Smooth muscle cell (in vitro differentiated cells): ENCODE data around the gene SRGAP1. TPM values are rescaled to one million over a fixed set of nuclear protein-coding genes. Genes with fewer than 3 reads are reported as not detected.

Source experiments
- DNase-seq: peaks from one replicate; lab custom pipeline; 2025; ENCODE audit not compliant: unreplicated experiment; lab: John Stamatoyannopoulos, UW
- H2AFZ ChIP-seq: fragments of 200-600 bp; sonication (generic); 2 replicates; pipeline ENCODE4 v1.6.0; 2016; ENCODE audit warnings: antibody characterized with exemption, low read depth, mild to moderate bottlenecking
- H3F3A ChIP-seq: fragments of 200-600 bp; sonication (generic); 2 replicates; pipeline ENCODE4 v1.6.0; 2017; ENCODE audit warnings: antibody characterized with exemption, low read depth
- H3K27ac ChIP-seq: fragments of 200-600 bp; sonication (generic); 2 replicates; pipeline ENCODE4 v1.5.1; 2016; ENCODE audit warnings: low read depth, mild to moderate bottlenecking
- H3K27me3 ChIP-seq: fragments of 200-600 bp; sonication (generic); 2 replicates; pipeline ENCODE4 v1.6.1; 2016; ENCODE audit warnings: low read depth, mild to moderate bottlenecking
- H3K36me3 ChIP-seq: fragments of 200-600 bp; sonication (generic); 2 replicates; pipeline ENCODE4 v1.5.1; 2016; ENCODE audit warnings: low read depth
- H3K4me1 ChIP-seq: fragments of 200-600 bp; sonication (generic); 2 replicates; pipeline ENCODE4 v1.5.1; 2016; ENCODE audit warnings: low read depth
- H3K4me2 ChIP-seq: fragments of 200-600 bp; sonication (generic); 2 replicates; pipeline ENCODE4 v1.6.0; 2016; ENCODE audit warnings: mild to moderate bottlenecking
- H3K4me3 ChIP-seq: fragments of 200-600 bp; sonication (generic); 2 replicates; pipeline ENCODE4 v1.5.1; 2016; ENCODE audit warnings: mild to moderate bottlenecking
- H3K79me2 ChIP-seq: fragments of 200-600 bp; sonication (generic); 2 replicates; pipeline ENCODE4 v1.6.0; 2016; ENCODE audit warnings: low read depth, mild to moderate bottlenecking
- H3K9ac ChIP-seq: fragments of 200-600 bp; sonication (generic); 2 replicates; pipeline ENCODE4 v1.6.0; 2016; ENCODE audit warnings: low read depth
- H3K9me3 ChIP-seq: fragments of 200-600 bp; sonication (generic); replicated peaks from 2 replicates; pipeline ENCODE4 v1.5.1; 2016; ENCODE audit warnings: low read depth
- H4K20me1 ChIP-seq: fragments of 200-600 bp; sonication (generic); 2 replicates; pipeline ENCODE4 v1.6.0; 2016; ENCODE audit warnings: low read depth
- WGBS: methylation state at CpG from one replicate; pipeline ENCODE4 v1.1.7; 2016; ENCODE audit warnings: low lambda C conversion rate; 5-methylcytosine and 5-hydroxymethylcytosine counted together
- polyA plus RNA-seq: library from polyadenylated mRNA; unstranded; fragments of >200 nt; fragmentation: Nextera tagmentation; extraction: Ambion mirVana; gene quantifications from 2 replicates; pipeline ENCODE4 v1.2.1, GENCODE V29; 2016
- total RNA-seq: library from RNA; depleted of rRNA; stranded (reverse); fragments of >200 nt; gene quantifications from 2 replicates; pipeline ENCODE4 v1.2.3, GENCODE V29; 2014
- TF ChIP-seq, protein P1 (sequence below): fragments of 200-600 bp; sonication (generic); IDR thresholded peaks from 2 replicates; pipeline ENCODE4 v1.5.1; 2017; ENCODE audit warnings: borderline replicate concordance, mild to moderate bottlenecking, antibody characterized with exemption; ENCODE audit not compliant: insufficient read depth, poor library complexity, severe bottlenecking

Gene SRGAP1
- total and polyA plus RNA-seq, 2 experiments from 2014 or later: 4.0 to 5.9 TPM

DNA sequence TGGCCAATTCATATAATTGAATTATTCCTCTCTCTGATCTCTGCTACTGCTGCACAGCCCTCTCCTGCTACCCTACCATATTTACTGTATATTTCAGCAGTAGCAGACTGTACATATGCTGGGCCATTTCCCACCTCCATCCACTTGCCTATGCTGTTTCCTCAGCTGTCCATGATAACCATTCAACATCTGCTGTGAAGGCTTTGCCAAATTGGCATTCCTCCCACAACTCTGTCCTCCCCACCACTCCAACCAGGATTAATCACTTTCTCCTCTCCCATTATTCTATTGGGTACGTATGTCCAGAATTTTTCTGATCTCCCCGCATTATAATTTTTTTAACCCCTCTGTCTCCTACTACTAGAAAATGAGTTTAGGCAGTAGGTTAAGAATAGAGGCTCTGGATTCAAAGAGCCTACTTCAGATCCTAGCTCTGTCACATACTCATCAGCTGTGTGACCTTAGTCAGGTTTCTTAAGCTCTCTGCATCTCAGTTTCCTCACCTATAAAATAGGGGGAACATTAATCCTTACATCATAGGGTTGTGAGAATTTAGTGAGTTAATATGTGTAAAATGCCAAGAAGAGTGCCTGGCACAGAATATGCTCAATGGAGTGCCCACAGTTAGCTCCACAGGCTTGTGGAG, 254.3 kb downstream of the SRGAP1 start:
- TF ChIP-seq, protein P1, sequence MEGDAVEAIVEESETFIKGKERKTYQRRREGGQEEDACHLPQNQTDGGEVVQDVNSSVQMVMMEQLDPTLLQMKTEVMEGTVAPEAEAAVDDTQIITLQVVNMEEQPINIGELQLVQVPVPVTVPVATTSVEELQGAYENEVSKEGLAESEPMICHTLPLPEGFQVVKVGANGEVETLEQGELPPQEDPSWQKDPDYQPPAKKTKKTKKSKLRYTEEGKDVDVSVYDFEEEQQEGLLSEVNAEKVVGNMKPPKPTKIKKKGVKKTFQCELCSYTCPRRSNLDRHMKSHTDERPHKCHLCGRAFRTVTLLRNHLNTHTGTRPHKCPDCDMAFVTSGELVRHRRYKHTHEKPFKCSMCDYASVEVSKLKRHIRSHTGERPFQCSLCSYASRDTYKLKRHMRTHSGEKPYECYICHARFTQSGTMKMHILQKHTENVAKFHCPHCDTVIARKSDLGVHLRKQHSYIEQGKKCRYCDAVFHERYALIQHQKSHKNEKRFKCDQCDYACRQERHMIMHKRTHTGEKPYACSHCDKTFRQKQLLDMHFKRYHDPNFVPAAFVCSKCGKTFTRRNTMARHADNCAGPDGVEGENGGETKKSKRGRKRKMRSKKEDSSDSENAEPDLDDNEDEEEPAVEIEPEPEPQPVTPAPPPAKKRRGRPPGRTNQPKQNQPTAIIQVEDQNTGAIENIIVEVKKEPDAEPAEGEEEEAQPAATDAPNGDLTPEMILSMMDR: no peak
- no peaks in the 10 kb centered on the region for H3K36me3 ChIP-seq
- no peak overlapping the region for H2AFZ ChIP-seq
- no peak overlapping the region for H3K27ac ChIP-seq
- 100% methylated on average over 2 of the region's 2 CpGs for whole genome bisulfite sequencing
- DNase-seq: no peak
- no peak overlapping the region for H3K9ac ChIP-seq
- H3K9me3 ChIP-seq: no peaks in the 10 kb centered on the region
- no peaks in the 10 kb centered on the region for H3K4me1 ChIP-seq
- no peaks in the 10 kb centered on the region for H3F3A ChIP-seq
- no peak overlapping the region for H3K4me2 ChIP-seq
- no peak overlapping the region for H3K4me3 ChIP-seq
- H3K27me3 ChIP-seq: no peaks in the 10 kb centered on the region
- no peaks in the 10 kb centered on the region for H4K20me1 ChIP-seq
- no peaks in the 10 kb centered on the region for H3K79me2 ChIP-seq

DNA sequence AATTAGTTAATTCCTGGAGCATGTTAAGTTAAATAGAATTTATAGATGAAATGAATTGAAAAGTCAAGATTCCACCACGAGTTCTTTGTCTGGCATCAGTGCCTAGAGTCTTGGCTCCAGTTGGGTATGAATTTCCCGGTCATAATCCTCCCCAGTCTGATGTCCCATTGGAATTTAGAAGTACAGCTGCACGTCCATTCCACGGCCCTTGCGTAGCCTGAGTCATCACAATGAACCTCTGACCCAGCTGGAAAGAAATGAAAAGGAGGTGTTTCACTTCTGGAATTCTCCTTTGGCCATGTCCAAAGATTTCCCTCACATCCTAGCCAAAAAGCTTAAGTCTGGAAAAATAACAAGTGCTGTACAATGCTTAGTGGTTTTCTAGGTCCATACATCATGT, 254.9 kb downstream of the SRGAP1 start:
- no peaks in the 10 kb centered on the region for H3K79me2 ChIP-seq
- TF ChIP-seq, protein P1: no peak
- H3K4me3 ChIP-seq: no peak overlapping the region
- H3K4me2 ChIP-seq: no peak overlapping the region
- WGBS: 71% methylated on average over 5 of the region's 5 CpGs
- DNase-seq: no peak
- H3K4me1 ChIP-seq: no peaks in the 10 kb centered on the region
- H4K20me1 ChIP-seq: no peaks in the 10 kb centered on the region
- no peaks in the 10 kb centered on the region for H3K27me3 ChIP-seq
- no peaks in the 10 kb centered on the region for H3K36me3 ChIP-seq
- H2AFZ ChIP-seq: no peak overlapping the region
- H3K9ac ChIP-seq: no peak overlapping the region
- H3K27ac ChIP-seq: no peak overlapping the region
- no peaks in the 10 kb centered on the region for H3F3A ChIP-seq
- H3K9me3 ChIP-seq: no peaks in the 10 kb centered on the region

DNA sequence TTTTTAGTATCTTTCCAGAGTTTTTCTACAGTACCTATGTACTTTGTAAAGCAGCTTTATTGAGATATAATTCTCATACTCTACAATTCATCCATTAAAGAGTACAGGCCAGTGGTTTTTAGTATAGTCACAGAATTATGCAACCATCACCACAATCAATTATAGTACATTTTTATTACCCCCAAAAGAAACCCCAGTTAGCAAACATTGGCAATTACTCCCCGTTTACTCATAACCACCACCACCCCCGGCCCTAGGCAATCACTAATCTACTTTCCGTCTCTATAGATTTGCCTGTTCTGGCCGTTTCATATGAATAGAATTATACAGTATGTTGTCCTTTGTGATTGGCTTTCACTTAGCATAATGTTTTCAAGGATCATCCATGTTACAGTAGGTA, 257.8 kb downstream of the SRGAP1 start:
- H3K9me3 ChIP-seq: no peaks in the 10 kb centered on the region
- no peak overlapping the region for H2AFZ ChIP-seq
- TF ChIP-seq, protein P1: no peak
- no peaks in the 10 kb centered on the region for H4K20me1 ChIP-seq
- H3F3A ChIP-seq: no peaks in the 10 kb centered on the region
- no peak overlapping the region for H3K27ac ChIP-seq
- 87% methylated on average over 4 of the region's 4 CpGs for WGBS
- no peak overlapping the region for H3K9ac ChIP-seq
- no peaks in the 10 kb centered on the region for H3K4me1 ChIP-seq
- no peak overlapping the region for H3K4me3 ChIP-seq
- H3K36me3 ChIP-seq: peaks cover 4% of the 10 kb centered on the region
- H3K27me3 ChIP-seq: no peaks in the 10 kb centered on the region
- H3K4me2 ChIP-seq: no peak overlapping the region
- no peaks in the 10 kb centered on the region for H3K79me2 ChIP-seq
- no peak for DNase-seq
